Activated CD8-positive, alpha-beta memory T cell treated with anti-CD3 and anti-CD28 coated beads for 48 hours (primary cell): Measurements from ENCODE around the gene ZBTB7B.
A peak's percentile ranks its signal among the peaks of the same experiment; 100 is the strongest.

Source experiments
- DNase-seq, 3 experiments: peaks; one replicate each; pipeline ENCODE4 v3.0.0-alpha.2; 2020; ENCODE audit warnings: low read depth in 2 of 3, low spot score in 2 of 3

ZBTB7B gene

GRCh38 chr1:155015527-155016230 is 13.1 kb downstream of the ZBTB7B start:
- DNase-seq = no peak

GRCh38 chr1:155016231-155016831 is 13.7 kb downstream of the ZBTB7B start:
- DNase-seq = no peak

DNA sequence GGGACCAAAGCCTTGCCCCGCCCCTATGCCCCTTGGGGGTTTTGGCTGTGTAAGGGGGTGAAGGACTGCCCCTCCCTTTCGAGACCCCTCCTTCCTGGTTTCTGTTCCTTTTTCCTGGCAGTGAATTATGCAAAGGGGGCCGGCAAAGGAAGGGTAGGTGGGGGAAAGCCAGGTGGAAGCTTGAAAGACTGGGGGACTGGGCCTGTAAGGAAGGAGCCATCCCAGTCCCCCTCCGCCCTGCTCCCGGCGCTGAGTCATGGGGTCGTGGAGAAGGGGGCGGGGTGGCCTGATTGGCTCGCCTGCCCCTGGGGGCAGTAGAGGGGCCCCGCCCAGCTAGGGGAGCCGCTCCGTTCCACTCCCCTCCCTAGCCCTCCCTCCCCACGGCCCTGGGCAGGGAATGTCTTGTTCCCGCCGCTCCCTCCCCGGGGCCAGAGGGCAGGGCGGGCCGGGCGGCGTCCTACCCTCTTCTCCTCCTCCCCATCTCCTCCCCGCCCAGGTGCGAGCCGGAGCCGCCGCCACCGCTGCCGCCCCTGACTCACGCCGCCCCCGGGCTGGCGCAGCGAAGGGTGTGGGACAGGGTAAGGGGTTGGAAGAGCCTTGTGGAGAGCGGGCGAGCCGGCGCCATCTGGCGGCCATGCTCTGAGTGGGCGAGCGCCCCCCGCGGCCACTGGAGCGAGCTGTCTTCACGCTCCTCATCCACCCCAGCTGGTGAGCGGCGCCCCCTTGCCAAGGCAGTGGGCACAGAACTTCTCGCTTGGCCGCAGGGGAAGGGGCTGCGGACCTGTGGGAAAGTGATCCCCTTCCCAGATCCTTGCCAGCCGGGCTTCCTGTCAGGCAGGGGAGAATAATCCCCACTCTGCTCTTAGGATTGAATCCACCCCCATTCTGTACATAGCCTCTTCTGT is 14.7 kb downstream of the ZBTB7B start:
- peak; percentile 73 to 86 (median 79) for DNase-seq

DNA sequence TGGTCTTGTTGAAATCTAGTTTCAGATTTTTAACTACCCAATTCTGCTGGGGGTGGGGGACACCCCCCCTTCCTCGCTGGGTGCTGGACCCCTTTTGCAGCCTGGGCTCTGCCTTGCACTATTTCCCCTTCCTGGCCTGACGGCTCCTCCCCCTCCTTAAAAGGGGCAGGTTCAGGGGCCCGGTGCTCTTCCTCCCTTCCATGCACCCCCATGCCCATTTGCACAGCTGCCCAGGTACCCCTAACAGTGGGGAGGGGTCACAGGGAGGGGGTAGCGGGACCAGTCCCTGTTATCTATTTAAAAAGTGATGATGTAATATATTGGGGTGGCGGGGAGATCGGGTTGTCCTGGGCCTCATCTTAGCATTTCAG is 15.3 kb downstream of the ZBTB7B start:
- DNase-seq = no peak

- no peak for DNase-seq
Measured at GRCh38 chr1:155018617-155019348, 16.2 kb downstream of the ZBTB7B start.

DNA sequence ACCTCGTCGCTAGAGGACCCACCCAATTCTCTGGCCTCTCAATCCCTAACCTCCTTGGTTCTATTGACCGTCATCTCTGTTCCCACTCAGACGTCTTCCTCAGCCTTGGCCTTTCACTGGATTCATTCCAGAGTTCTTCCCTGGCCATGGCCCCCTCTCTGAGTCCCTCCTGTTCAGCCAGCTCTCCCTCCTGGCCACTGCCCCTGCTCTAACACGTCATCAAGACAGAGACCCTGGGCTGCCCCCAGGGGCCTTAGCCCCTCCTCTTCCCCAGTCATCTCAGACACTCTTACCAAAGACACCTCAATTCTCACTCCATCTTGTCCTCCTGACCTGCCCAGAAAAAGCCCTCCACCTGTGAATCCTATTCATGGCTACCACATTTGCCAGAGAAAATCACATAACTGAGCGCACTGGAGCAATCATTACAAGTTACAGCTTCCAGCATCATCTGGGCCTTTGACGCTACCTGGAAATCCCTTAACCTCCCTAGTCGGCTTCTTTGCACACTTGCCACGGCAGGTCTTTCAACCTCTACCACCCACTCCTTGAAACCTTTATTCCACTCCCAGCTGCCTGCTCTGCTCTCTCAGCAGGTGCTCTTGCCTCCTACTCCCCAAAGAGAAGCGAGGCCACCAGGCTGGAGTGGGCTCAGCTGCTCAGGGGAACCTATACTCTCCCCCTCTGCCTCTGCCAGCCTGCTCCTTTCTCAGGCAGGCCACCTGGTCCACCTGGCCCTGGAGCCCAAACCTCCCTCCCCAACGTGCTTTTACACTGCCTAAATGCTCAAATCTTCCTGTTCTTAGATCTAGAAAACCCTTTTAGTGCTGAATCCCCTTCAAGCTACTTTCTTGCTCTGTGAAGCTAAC is 17.0 kb downstream of the ZBTB7B start:
- no peak for DNase-seq

DNA sequence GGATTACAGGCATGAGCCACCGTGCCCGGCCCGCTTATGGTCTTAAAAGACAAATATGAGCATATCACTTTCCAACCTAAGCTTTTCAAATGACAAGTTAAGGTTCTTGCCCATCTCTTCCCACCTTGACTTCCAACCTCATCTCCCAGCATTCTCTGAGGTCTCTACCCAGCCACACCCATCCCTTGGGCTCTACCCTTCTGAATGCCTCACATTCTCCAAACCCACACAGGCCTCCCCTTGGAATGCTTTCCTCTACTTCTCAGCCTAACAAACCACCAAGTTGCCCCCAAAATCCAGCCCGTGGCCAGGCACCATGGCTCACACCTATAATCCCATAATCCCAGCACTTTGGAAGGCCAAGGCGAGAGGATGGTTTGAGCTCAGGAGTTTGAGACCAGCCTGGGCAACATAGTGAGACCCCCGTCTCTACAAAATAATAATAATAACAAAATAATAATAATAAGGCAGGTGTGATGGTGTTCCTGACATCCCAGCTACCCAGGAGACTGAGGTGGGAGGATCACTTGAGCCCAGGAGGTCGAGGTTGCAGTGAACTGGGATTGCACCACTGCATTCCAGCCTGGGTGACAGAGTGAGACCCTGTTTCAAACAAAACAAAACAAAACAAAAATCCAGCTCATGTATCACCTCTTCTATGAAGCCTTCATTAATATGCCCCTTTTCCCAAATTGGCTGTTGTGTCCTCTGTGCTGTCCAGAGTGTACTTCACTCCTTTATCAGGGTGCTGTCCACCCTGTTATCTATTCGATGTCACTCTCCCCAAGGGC is 19.7 kb downstream of the ZBTB7B start:
- DNase-seq = no peak

GRCh38 chr1:155022927-155023236 is 20.3 kb downstream of the ZBTB7B start:
- DNase-seq = no peak

GRCh38 chr1:155023627-155024026 is 21.0 kb downstream of the ZBTB7B start:
- DNase-seq = no peak

GRCh38 chr1:155024315-155024714 is 21.7 kb downstream of the ZBTB7B start:
- no peak for DNase-seq

DNA sequence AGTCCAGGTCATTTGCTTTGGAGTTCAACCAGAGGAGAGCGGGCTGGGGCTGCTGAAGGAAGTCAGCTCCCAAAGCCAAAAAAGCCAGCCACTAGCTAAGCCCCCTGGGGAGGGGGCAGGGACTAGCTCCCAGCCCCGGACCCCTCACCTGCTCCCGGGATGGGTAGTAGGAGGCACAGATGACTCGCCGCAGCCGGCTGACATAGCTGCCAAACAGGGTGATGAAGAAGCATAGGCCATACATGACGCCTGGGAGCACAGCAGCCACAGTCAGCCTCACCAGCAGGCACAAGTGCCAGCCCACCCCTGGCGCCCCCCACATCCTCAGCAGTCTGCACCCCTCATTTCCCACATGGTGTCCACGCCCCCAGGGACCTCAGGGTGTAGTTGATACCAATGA is 23.6 kb downstream of the ZBTB7B start:
- DNase-seq = no peak

- no peak for DNase-seq
Measured at GRCh38 chr1:155026588-155026987, 24.0 kb downstream of the ZBTB7B start.

DNA sequence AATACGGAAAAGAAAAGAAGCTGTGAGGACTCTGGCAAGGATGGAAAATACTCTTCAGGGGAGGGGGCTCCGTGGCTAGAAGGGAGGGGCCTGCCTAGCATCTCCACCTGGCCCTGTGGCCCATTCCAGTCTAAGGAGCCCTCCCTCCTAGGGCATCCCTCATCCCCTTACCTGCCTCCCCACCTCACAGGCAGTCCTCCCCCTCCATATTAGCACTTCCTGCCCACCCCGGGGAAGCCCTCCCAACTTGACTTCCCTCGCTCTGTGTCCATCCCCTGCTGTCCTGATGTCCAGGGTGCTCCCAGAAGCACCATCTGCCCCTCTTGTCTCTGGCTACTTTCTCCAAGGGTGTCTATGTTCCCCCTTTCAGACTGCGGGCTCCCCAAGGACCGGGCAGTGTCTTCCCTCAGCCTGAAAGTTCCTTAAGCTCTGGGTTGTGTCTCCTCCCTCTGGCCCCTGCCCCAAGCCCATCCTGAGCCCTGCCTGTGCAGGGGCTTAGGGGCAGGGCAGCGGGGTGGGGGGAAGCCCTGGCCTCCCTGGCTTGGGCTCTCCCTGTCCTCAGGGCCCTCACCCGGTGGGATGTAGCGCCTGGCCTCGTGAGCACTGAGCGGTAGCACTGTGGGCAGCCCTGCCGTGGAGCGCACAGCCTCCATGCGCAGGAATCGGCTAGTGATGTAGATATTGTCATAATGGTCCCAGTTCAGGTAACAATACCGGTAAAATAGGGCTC is 27.1 kb downstream of the ZBTB7B start:
- DNase-seq = no peak

- no peak for DNase-seq
Measured at GRCh38 chr1:155030243-155030795, 27.7 kb downstream of the ZBTB7B start.

DNA sequence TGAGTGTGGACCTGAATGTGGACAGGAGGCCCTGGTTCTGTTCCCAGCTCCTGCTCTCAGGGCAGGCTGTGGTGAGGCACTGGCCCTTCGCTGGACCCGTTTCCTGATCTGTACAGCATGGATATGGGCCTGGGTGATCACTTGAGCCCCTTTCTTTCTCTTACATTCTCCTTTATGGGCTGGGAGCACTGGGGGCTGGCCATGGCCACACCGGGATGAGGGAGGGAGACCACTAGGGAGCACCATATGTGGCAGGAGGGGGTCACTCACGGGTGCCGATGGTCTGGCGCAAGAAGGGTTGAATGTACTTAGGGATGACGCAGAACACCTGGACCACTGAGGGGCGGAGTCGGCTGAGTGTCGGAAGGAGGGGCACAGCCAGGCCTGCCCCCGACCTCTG is 28.3 kb downstream of the ZBTB7B start:
- no peak for DNase-seq

GRCh38 chr1:155032886-155033285 is 30.3 kb downstream of the ZBTB7B start:
- DNase-seq = no peak

DNA sequence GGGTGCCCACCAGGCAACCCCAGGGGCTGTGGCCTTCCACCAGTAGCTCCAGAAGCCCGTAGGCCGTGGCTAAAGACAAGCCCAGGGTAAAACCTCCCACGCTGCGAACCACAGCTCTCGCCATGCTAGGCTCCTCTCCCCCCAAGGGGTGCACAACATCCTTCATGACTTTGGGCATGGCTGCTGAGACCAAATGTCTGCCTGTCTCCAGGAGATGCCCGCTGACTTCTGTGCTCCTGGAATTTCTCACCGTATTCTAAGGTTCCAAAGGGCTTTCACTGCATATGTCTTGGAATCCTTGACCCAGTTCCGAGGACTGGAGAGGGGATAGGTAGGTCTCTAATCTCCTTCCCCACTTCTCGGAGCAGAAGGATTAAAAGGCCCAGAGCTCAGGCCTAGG is 30.9 kb downstream of the ZBTB7B start, which contains the start of the genes DCST1 and DCST2:
TSS of gene DCST1 (plus strand) at position 301 of the 400 bp plus-strand sequence. CDS start 213 bp downstream, outside the sequence.
TSS of gene DCST2 (minus strand) at position 258 of the 400 bp plus-strand sequence. CDS start at position 178, 80 bp downstream.
- DNase-seq = no peak
